ENCODE results near the gene YEATS4. TPM values are rescaled to one million over a fixed set of nuclear protein-coding genes. Genes with fewer than 3 reads are reported as not detected.

YEATS4 gene
- total RNA-seq, 1 donor from 2014 or later = 11.4 TPM

DNA sequence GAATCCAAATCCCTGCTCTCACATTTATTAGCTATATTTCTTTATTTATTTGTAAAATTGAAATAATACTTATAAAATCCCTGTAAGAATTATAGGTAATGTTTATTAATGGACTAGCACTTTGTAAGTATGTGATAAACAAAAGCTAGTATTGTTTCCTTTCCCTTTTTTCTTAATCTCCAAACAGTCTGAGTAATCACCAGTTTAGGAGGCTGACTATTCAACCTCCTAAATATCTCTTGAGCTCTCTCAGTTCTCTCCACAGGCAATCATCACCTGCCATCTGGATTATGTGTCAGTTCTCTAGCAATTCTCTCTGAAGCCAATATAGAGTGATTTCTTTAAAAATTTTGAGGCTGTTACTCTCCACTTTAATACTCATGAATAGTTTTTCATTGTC is 20.6 kb upstream of the YEATS4 start:
- Histone ChIP-seq H3K9me3 (no peaks in the 10 kb centered on the region), H3K27ac (no peak overlapping the region), H3K4me1 (peaks cover 59% of the 10 kb centered on the region), H3K4me3 (no peak overlapping the region), H3K27me3 (ENCODE audit: low read depth) (no peaks in the 10 kb centered on the region), H3K36me3 (no peaks in the 10 kb centered on the region)
- intact Hi-C loops (cut with DNase I) = no loop called here
- no peak for ATAC-seq
- DNase-seq = no peak
- TF ChIP-seq, protein P1, sequence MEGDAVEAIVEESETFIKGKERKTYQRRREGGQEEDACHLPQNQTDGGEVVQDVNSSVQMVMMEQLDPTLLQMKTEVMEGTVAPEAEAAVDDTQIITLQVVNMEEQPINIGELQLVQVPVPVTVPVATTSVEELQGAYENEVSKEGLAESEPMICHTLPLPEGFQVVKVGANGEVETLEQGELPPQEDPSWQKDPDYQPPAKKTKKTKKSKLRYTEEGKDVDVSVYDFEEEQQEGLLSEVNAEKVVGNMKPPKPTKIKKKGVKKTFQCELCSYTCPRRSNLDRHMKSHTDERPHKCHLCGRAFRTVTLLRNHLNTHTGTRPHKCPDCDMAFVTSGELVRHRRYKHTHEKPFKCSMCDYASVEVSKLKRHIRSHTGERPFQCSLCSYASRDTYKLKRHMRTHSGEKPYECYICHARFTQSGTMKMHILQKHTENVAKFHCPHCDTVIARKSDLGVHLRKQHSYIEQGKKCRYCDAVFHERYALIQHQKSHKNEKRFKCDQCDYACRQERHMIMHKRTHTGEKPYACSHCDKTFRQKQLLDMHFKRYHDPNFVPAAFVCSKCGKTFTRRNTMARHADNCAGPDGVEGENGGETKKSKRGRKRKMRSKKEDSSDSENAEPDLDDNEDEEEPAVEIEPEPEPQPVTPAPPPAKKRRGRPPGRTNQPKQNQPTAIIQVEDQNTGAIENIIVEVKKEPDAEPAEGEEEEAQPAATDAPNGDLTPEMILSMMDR (IDR thresholded peaks at IDR 0.05) = no peak

DNA sequence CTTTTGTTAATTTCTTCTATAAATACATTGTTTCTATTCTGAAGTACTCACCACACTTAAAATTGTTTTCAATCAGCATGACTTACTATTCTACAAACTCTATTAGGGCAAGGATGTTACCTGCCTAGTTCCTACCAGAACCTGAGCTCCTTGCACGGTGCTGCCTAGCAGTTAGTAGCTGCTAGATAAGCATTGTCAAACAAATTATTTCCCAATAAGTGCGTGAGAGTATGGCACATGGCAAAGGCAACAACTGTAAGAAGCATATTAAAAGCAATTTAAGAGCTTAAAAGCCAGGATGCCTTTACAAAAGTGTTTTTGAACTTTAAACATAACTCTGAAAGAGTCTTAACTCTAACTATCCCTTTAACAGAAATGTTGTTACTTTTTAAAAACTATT is 19.5 kb upstream of the YEATS4 start:
- no peaks in the 10 kb centered on the region for H3K27me3 ChIP-seq (ENCODE audit: low read depth)
- no peak overlapping the region for H3K4me3 ChIP-seq
- intact Hi-C loops (cut with DNase I) = no loop called here
- no peak overlapping the region for H3K27ac ChIP-seq
- DNase-seq = no peak
- no peaks in the 10 kb centered on the region for H3K9me3 ChIP-seq
- ATAC-seq = peak; percentile 41 to 54
- H3K36me3 ChIP-seq = no peaks in the 10 kb centered on the region
- H3K4me1 ChIP-seq = peaks cover 65% of the 10 kb centered on the region
- TF ChIP-seq, protein P1 (IDR thresholded peaks at IDR 0.05) = no peak

DNA sequence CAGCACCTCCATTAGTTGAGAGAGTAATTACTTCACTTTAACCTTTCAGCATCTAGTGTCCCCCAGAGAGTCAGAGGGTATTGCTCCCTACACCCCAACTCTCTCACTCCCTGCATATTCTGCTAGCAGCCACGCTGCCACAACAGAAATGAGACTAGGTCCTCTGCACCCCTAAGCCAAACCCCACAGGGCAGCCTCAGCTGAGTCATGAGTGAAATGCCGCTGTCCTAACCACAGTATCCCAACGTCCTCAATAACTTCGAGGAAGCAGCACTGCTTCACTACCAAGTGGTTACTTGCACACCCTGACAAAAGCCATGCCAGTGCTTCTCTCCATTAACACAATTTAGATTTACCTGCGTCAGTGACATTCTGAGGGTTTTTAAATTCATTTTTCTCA is 18.2 kb upstream of the YEATS4 start:
- H3K36me3 ChIP-seq = no peaks in the 10 kb centered on the region
- H3K4me3 ChIP-seq = no peak overlapping the region
- H3K27ac ChIP-seq = peak overlapping the region; percentile 3
- H3K9me3 ChIP-seq = no peaks in the 10 kb centered on the region
- peak; percentile 57 to 62 for ATAC-seq
- peaks cover 65% of the 10 kb centered on the region for H3K4me1 ChIP-seq
- H3K27me3 ChIP-seq (ENCODE audit: low read depth) = no peaks in the 10 kb centered on the region
- no peak for DNase-seq
- intact Hi-C loops (cut with DNase I) = no loop called here
- TF ChIP-seq, protein P1 (IDR thresholded peaks at IDR 0.05) = no peak

DNA sequence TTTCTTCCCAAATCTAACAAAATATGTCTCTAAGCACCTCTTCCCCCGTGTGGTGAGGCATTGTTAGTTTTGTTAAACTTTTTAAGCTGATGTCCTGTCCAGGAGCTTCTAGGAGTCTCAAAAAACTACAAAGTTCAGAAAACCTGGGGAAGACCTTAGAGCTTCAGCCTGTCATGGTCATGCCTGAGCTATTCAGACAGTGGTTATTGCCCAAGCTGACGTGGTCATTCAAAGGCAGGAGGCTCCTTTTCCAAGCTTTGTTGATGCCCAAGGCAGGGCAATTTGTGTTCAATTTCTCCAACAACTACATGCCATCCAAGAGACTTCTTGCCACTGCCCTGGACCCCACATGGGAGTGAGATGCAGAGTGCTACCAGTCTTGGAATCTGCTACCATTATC is 17.1 kb upstream of the YEATS4 start:
- H3K27ac ChIP-seq = no peak overlapping the region

DNA sequence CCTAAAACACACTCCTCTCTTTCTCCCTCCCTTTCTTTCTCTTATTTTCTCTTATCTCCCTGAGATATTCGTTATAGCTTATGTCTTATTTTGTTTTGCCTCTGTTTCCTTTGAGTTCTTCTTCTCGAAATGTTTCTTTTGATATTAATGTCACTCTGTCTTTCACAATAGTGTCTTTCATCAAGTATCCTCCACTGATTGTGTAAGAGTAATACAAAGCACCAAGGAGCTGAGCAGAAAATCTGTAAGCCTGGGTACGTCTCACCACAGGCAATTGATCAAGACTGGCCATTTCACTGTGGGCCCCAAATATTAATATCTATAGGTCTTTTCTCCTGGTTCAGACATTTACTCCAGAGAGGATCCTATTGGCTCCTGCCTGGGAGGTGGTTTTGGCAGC is 16.2 kb upstream of the YEATS4 start:
- no peaks in the 10 kb centered on the region for H3K27me3 ChIP-seq (ENCODE audit: low read depth)
- H3K9me3 ChIP-seq = no peaks in the 10 kb centered on the region
- H3K27ac ChIP-seq = no peak overlapping the region
- H3K4me3 ChIP-seq = no peak overlapping the region
- no peaks in the 10 kb centered on the region for H3K36me3 ChIP-seq
- intact Hi-C loops (cut with DNase I) = no loop called here
- DNase-seq (no peak), ATAC-seq (peak in 1 of 2 donors; percentile 47)
- peaks cover 51% of the 10 kb centered on the region for H3K4me1 ChIP-seq
- TF ChIP-seq, protein P1 (IDR thresholded peaks at IDR 0.05) = no peak

More for the DNA sequence above, 17.1 kb upstream of the YEATS4 start:
- intact Hi-C loops (cut with DNase I) = no loop called here
- Histone ChIP-seq H3K27me3 (ENCODE audit: low read depth) (no peaks in the 10 kb centered on the region), H3K4me3 (no peak overlapping the region), H3K36me3 (no peaks in the 10 kb centered on the region), H3K4me1 (peaks cover 57% of the 10 kb centered on the region), H3K9me3 (no peaks in the 10 kb centered on the region)
- ATAC-seq (no peak), DNase-seq (no peak)
- TF ChIP-seq, protein P1 (IDR thresholded peaks at IDR 0.05) = no peak
